Measurements from ENCODE around the gene POMT2. TPM values are rescaled to one million over a fixed set of nuclear protein-coding genes. Genes with fewer than 3 reads are reported as not detected.

Gene POMT2
- total RNA-seq, 2 donors from 2014 or later = 13.0 to 37.7 TPM

GRCh38 chr14:77301103-77301502, 19.6 kb downstream of the POMT2 start:
- no peak overlapping the region for H3K27ac ChIP-seq
- intact Hi-C loops (cut with DNase I) = loop anchor here (5.0 kb wide), 1 partner anchor 424 kb away; no protein-coding TSS in a partner anchor

DNA sequence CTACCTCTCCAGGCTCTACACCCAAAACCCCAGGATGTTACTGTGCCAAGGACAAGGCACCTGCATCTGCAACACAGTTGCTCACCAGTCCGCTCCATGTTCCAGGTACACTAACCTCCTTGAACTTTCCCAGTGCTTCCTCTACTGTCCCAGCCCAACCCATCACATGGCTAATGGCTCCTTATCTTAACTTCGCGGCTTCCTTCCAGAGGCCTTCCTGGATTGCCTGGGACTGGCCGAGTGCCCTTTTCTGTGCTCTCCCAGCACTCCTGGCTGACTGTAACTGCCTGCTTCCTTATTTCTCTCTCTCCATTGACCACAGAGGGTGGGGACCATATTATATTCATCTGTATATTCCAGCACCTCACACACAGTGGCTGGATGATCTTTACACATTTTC, 20.9 kb downstream of the POMT2 start:
- H3K27ac ChIP-seq = peak overlapping the region; percentile 72
- intact Hi-C loops (cut with DNase I) = loop anchor here (5.0 kb wide), 1 partner anchor 422 kb away; no protein-coding TSS in a partner anchor

More at GRCh38 chr14:77301103-77301502, 19.6 kb downstream of the POMT2 start:
- Histone ChIP-seq H3K9me3 (no peaks in the 10 kb centered on the region), H3K9ac (ENCODE audit: low read depth in 2 of 2, low read length in 2 of 2) (no peak overlapping the region), H3K4me3 (no peak overlapping the region), H3K36me3 (no peaks in the 10 kb centered on the region), H3K4me1 (no peaks in the 10 kb centered on the region), H3K27me3 (no peaks in the 10 kb centered on the region)
- peak; percentile 85 for DNase-seq
- peak; percentile 65 for TF ChIP-seq CTCF (IDR thresholded peaks at IDR 0.05)

DNA sequence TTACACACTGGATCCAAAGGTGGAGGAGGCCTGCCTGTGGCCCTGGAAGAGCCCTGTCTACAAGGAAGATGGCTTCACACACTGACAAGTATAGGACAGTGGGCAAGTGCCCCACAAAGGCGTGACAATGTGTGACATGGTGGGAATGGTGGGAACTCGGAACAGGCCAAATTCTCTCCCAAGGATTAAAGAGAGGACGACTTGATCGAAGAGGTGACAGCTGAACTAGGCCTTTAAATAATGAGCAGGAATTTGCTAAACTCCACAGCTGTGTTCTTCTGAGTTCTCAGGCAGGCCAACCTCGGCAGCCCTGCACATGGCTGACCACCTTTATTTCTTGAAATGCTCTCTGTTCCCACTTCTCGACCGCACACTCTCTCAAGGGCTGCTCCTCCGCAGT, 23.8 kb downstream of the POMT2 start:
- Histone ChIP-seq H3K4me1 (no peaks in the 10 kb centered on the region), H3K9me3 (no peaks in the 10 kb centered on the region), H3K9ac (ENCODE audit: low read depth in 2 of 2, low read length in 2 of 2) (no peak overlapping the region), H3K27me3 (no peaks in the 10 kb centered on the region), H3K4me3 (no peak overlapping the region), H3K27ac (no peak overlapping the region), H3K36me3 (no peaks in the 10 kb centered on the region)
- DNase-seq = no peak
- TF ChIP-seq CTCF (IDR thresholded peaks at IDR 0.05) = no peak
- intact Hi-C loops (cut with DNase I) = no loop called here

More for the DNA sequence above, 20.9 kb downstream of the POMT2 start:
- no peaks in the 10 kb centered on the region for H3K27me3 ChIP-seq
- H3K9ac ChIP-seq (ENCODE audit: low read depth in 2 of 2, low read length in 2 of 2) = peak overlapping the region in 1 of 2 donors; percentile 31
- peak; percentile 87 for DNase-seq
- no peaks in the 10 kb centered on the region for H3K9me3 ChIP-seq
- TF ChIP-seq CTCF (IDR thresholded peaks at IDR 0.05) = no peak
- no peaks in the 10 kb centered on the region for H3K36me3 ChIP-seq
- H3K4me3 ChIP-seq = no peak overlapping the region
- H3K4me1 ChIP-seq = no peaks in the 10 kb centered on the region

DNA sequence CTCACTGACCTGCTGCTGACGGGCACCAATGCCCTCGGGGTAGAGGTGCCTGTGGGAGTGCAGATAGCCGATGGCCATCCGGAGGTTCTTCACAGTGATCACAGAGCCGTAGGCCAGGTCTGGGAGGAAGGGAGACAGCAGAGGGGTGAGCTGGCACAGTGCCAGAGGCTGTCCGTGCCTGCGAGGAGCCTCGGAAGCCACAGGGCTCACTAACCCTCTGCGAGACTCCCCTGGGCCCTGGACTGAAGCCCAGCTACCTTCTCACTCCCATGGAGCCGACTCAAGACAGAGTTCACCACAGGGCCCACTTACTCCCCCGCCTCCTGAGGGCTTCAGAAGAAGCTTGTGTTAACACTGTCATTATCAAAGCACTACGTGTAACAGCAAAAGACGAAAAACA, 24.5 kb downstream of the POMT2 start:
- no peaks in the 10 kb centered on the region for H3K4me1 ChIP-seq
- no peak overlapping the region for H3K9ac ChIP-seq (ENCODE audit: low read depth in 2 of 2, low read length in 2 of 2)

DNA sequence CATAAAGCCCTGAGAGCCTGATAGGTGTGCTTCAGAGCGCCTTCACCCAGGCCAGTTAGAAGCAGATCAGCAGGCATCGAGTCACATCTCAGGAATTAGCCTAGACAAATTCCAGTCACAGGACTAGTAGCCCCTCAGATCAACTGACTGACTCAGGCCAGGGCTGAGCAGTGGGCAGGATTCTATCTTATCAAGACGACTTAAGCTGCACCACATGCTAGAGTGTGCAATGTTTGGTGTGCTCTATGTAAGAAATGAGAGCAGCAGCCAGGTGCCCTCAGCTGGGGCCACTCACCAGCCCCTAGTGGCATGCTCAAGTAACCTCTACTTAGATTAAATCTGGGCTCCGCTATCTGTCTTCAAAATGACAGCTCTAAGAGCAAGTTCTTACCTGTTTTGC, 30.0 kb downstream of the POMT2 start:
- no peaks in the 10 kb centered on the region for H3K27me3 ChIP-seq
- H3K4me3 ChIP-seq = no peak overlapping the region
- H3K9ac ChIP-seq (ENCODE audit: low read depth in 2 of 2, low read length in 2 of 2) = no peak overlapping the region
- H3K9me3 ChIP-seq = no peaks in the 10 kb centered on the region
- H3K4me1 ChIP-seq = no peaks in the 10 kb centered on the region
- H3K36me3 ChIP-seq = no peaks in the 10 kb centered on the region
- H3K27ac ChIP-seq = no peak overlapping the region
- intact Hi-C loops (cut with DNase I) = no loop called here
- no peak for DNase-seq
- TF ChIP-seq CTCF (IDR thresholded peaks at IDR 0.05) = no peak

More for the DNA sequence above, 24.5 kb downstream of the POMT2 start:
- H3K36me3 ChIP-seq = no peaks in the 10 kb centered on the region
- no peak for TF ChIP-seq CTCF (IDR thresholded peaks at IDR 0.05)
- no peaks in the 10 kb centered on the region for H3K9me3 ChIP-seq
- H3K27me3 ChIP-seq = no peaks in the 10 kb centered on the region
- no peak overlapping the region for H3K4me3 ChIP-seq
- DNase-seq = no peak
- no peak overlapping the region for H3K27ac ChIP-seq
- intact Hi-C loops (cut with DNase I) = no loop called here

All from colonic mucosa (tissue), 4 donors.